Liver (tissue), 9 donors: ENCODE results near the gene ZKSCAN5. TPM values are rescaled to one million over a fixed set of nuclear protein-coding genes. Genes with fewer than 3 reads are reported as not detected.

Source experiments
- DNase-seq: peaks from one replicate; pipeline ENCODE4 v3.0.0-alpha.2; 2017; ENCODE audit warnings: low spot score
- H3K27ac ChIP-seq, 2 donors: one replicate each; pipeline ENCODE4 v1.7.0; 2013; ENCODE audit warnings: inconsistent platforms in 2 of 2, low read length in 2 of 2, control low read depth in 1 of 2, low read depth in 1 of 2, mild to moderate bottlenecking in 1 of 2
- H3K27me3 ChIP-seq, 4 donors: one replicate each; pipeline versions ENCODE4 v1.6.1 to v1.7.0; 2013; ENCODE audit warnings: low read length in 3 of 4, inconsistent platforms in 1 of 4, mild to moderate bottlenecking in 1 of 4, moderate library complexity in 1 of 4; ENCODE audit not compliant: control insufficient read depth in 4 of 4, insufficient read depth in 4 of 4
- H3K36me3 ChIP-seq, 4 donors: one replicate each; pipeline versions ENCODE4 v1.6.1 to v1.7.0; 2013; ENCODE audit warnings: low read length in 3 of 4, mild to moderate bottlenecking in 3 of 4, low read depth in 1 of 4, moderate library complexity in 1 of 4; ENCODE audit not compliant: control insufficient read depth in 4 of 4, insufficient read depth in 3 of 4
- H3K4me1 ChIP-seq, 4 donors: one replicate each; pipeline versions ENCODE4 v1.6.1 to v1.7.0; 2013; ENCODE audit warnings: low read length in 3 of 4, mild to moderate bottlenecking in 3 of 4, moderate library complexity in 1 of 4; ENCODE audit not compliant: control insufficient read depth in 4 of 4, insufficient read depth in 4 of 4
- H3K4me3 ChIP-seq, 3 donors: one replicate each; pipeline versions ENCODE4 v1.6.1 to v1.7.0; 2013; ENCODE audit warnings: low read length in 3 of 3, control low read depth in 1 of 3, low read depth in 1 of 3, mild to moderate bottlenecking in 1 of 3
- H3K9ac ChIP-seq, 2 donors: one replicate each; pipeline ENCODE4 v1.7.0; 2013; ENCODE audit warnings: low read length in 2 of 2, mild to moderate bottlenecking in 2 of 2, moderate library complexity in 2 of 2, control low read depth in 1 of 2, low read depth in 1 of 2
- H3K9me3 ChIP-seq, 4 donors: one replicate each; pipeline versions ENCODE4 v1.6.1 to v1.7.0; 2013; ENCODE audit warnings: low read length in 3 of 4; ENCODE audit not compliant: control insufficient read depth in 4 of 4
- EGR1 ChIP-seq, 2 donors: IDR thresholded peaks; 2 replicates each; pipeline ENCODE4 v1.6.1; 2016 to 2018; ENCODE audit warnings: antibody characterized with exemption in 2 of 2, low read depth in 2 of 2
- FOXA1 ChIP-seq: IDR thresholded peaks from 2 replicates; pipeline ENCODE4 v1.6.1; 2016; ENCODE audit warnings: antibody characterized with exemption
- FOXA2 ChIP-seq: IDR thresholded peaks from 2 replicates; pipeline ENCODE4 v1.6.1; 2016; ENCODE audit warnings: antibody characterized with exemption
- GABPA ChIP-seq, 2 donors: IDR thresholded peaks in 1 of 2; conservative IDR thresholded peaks in 1 of 2; 2 replicates each; pipeline ENCODE4 v1.6.1; 2016; ENCODE audit warnings: antibody characterized with exemption in 2 of 2, mild to moderate bottlenecking in 1 of 2, moderate library complexity in 1 of 2
- HNF4A ChIP-seq, 2 donors: conservative IDR thresholded peaks; 2 replicates each; pipeline ENCODE4 v1.6.1; 2016; ENCODE audit warnings: antibody characterized with exemption in 2 of 2, mild to moderate bottlenecking in 2 of 2
- HNF4G ChIP-seq: IDR thresholded peaks from 2 replicates; pipeline ENCODE4 v1.6.1; 2016; ENCODE audit warnings: antibody characterized with exemption
- JUND ChIP-seq, 2 donors: IDR thresholded peaks; 2 replicates each; pipeline ENCODE4 v1.6.1; 2016; ENCODE audit warnings: antibody characterized with exemption in 2 of 2
- NR2F2 ChIP-seq: IDR thresholded peaks from 2 replicates; pipeline ENCODE4 v1.6.1; 2016; ENCODE audit warnings: antibody characterized with exemption
- RAD21 ChIP-seq, 2 donors: IDR thresholded peaks; 2 replicates each; pipeline ENCODE4 v1.6.1; 2016; ENCODE audit warnings: antibody characterized with exemption in 2 of 2, mild to moderate bottlenecking in 2 of 2
- RXRA ChIP-seq, 2 donors: IDR thresholded peaks; 2 replicates each; pipeline ENCODE4 v1.6.1; 2017 to 2018; ENCODE audit warnings: antibody characterized with exemption in 2 of 2, mild to moderate bottlenecking in 1 of 2
- SP1 ChIP-seq: IDR thresholded peaks from 2 replicates; pipeline ENCODE4 v1.6.1; 2018; ENCODE audit warnings: antibody characterized with exemption, mild to moderate bottlenecking
- TAF1 ChIP-seq: conservative IDR thresholded peaks from 2 replicates; pipeline ENCODE4 v1.6.1; 2016; ENCODE audit warnings: antibody characterized with exemption, mild to moderate bottlenecking
- YY1 ChIP-seq: IDR thresholded peaks from 2 replicates; pipeline ENCODE4 v1.6.1; 2016; ENCODE audit warnings: antibody characterized with exemption, mild to moderate bottlenecking
- WGBS: extraction: QIAGEN DNeasy Blood & Tissue Kit; methylation state at CpG from one replicate; pipeline ENCODE4 v1.1.7; 2013; 5-methylcytosine and 5-hydroxymethylcytosine counted together
- polyA plus RNA-seq, 2 donors: library from polyadenylated mRNA; stranded (reverse) in 1 of 2; unstranded in 1 of 2; fragments of 200-250 nt in 1 of 2; fragments of >200 nt in 1 of 2; fragmentation: Nextera tagmentation in 1 of 2; extraction: Ambion mirVana in 1 of 2; gene quantifications; one replicate each; pipeline versions ENCODE4 v1.2.1 to v1.2.3, GENCODE V29; 2013 to 2015
- total RNA-seq, 2 donors: library from RNA; depleted of rRNA; stranded (reverse); fragments of >200 nt; gene quantifications; one replicate each; pipeline ENCODE4 v1.2.3, GENCODE V29; 2014
- TF ChIP-seq, protein P1 (sequence below): IDR thresholded peaks from 2 replicates; pipeline ENCODE4 v1.6.1; 2016; ENCODE audit warnings: antibody characterized with exemption, mild to moderate bottlenecking
- TF ChIP-seq, protein P2 (sequence below): IDR thresholded peaks from 2 replicates; pipeline ENCODE4 v1.6.1; 2016; ENCODE audit warnings: antibody characterized with exemption
- TF ChIP-seq, protein P3 (sequence below): fragments of 150-350 bp; IDR thresholded peaks from 2 replicates; pipeline ENCODE4 v1.5.1; 2017; ENCODE audit warnings: improper control_type of control experiment, low read depth, low read length; ENCODE audit not compliant: missing input control
- TF ChIP-seq, protein P4 (sequence below): IDR thresholded peaks from 2 replicates; pipeline ENCODE4 v1.6.1; 2016; ENCODE audit warnings: antibody characterized with exemption
- TF ChIP-seq, protein P5 (sequence below): IDR thresholded peaks from 2 replicates; pipeline ENCODE4 v1.6.1; 2016; ENCODE audit warnings: antibody characterized with exemption
- donor health status: healthy.
- donor health status: healthy.
- donor health status: healthy.
- donor health status: healthy.
- donor health status: healthy.

ZKSCAN5 gene
- total and polyA plus RNA-seq, 4 donors: 1.7 to 5.4 (median 3.4) TPM

DNA sequence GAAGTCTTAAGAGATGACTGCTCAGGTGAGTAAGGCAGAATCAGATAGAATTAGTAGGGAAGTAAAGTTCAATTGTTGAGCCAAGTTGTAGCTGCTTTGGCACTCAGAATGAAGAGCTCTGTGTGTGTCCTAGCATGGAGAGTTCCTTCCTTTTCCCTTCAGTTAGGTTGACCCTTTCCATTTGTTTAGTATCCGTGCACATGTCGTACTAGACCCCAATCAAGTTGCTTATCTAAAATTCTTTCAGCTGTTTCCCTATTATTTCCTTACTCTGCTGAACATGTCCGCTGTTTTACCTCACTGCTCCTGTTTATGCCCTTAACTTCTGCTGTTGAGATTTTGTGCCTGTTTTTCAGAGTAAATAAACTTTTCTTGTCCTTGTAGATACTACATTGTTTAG, 67.3 kb downstream of the ZKSCAN5 start:
- 90% methylated on average over 3 of the region's 3 CpGs for WGBS
- no peak overlapping the region for H3K27ac ChIP-seq
- no peaks in the 10 kb centered on the region for H3K9me3 ChIP-seq
- H3K4me1 ChIP-seq: no peaks in the 10 kb centered on the region
- no peaks in the 10 kb centered on the region for H3K27me3 ChIP-seq
- DNase-seq: no peak
- H3K36me3 ChIP-seq: peaks cover 3 to 51% (median 28%) of the 10 kb centered on the region in 4 donors
- TF ChIP-seq HNF4G (no peak), FOXA2 (no peak), RAD21 (IDR thresholded peaks at IDR 0.05) (no peak), NR2F2 (no peak), YY1 (no peak), HNF4A (conservative IDR thresholded peaks at IDR 0.05) (no peak), FOXA1 (no peak), EGR1 (IDR thresholded peaks at IDR 0.05; ENCODE audit: low read depth in 2 of 2) (no peak), JUND (IDR thresholded peaks at IDR 0.05) (no peak), GABPA (IDR thresholded peaks at IDR 0.05 in 1 of 2, conservative IDR thresholded peaks at IDR 0.05 in 1 of 2) (no peak), TAF1 (no peak), RXRA (IDR thresholded peaks at IDR 0.05) (no peak), SP1 (no peak)
- TF ChIP-seq, protein P1, sequence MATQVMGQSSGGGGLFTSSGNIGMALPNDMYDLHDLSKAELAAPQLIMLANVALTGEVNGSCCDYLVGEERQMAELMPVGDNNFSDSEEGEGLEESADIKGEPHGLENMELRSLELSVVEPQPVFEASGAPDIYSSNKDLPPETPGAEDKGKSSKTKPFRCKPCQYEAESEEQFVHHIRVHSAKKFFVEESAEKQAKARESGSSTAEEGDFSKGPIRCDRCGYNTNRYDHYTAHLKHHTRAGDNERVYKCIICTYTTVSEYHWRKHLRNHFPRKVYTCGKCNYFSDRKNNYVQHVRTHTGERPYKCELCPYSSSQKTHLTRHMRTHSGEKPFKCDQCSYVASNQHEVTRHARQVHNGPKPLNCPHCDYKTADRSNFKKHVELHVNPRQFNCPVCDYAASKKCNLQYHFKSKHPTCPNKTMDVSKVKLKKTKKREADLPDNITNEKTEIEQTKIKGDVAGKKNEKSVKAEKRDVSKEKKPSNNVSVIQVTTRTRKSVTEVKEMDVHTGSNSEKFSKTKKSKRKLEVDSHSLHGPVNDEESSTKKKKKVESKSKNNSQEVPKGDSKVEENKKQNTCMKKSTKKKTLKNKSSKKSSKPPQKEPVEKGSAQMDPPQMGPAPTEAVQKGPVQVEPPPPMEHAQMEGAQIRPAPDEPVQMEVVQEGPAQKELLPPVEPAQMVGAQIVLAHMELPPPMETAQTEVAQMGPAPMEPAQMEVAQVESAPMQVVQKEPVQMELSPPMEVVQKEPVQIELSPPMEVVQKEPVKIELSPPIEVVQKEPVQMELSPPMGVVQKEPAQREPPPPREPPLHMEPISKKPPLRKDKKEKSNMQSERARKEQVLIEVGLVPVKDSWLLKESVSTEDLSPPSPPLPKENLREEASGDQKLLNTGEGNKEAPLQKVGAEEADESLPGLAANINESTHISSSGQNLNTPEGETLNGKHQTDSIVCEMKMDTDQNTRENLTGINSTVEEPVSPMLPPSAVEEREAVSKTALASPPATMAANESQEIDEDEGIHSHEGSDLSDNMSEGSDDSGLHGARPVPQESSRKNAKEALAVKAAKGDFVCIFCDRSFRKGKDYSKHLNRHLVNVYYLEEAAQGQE: no peak
- TF ChIP-seq, protein P2, sequence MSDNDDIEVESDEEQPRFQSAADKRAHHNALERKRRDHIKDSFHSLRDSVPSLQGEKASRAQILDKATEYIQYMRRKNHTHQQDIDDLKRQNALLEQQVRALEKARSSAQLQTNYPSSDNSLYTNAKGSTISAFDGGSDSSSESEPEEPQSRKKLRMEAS: no peak
- TF ChIP-seq, protein P3, sequence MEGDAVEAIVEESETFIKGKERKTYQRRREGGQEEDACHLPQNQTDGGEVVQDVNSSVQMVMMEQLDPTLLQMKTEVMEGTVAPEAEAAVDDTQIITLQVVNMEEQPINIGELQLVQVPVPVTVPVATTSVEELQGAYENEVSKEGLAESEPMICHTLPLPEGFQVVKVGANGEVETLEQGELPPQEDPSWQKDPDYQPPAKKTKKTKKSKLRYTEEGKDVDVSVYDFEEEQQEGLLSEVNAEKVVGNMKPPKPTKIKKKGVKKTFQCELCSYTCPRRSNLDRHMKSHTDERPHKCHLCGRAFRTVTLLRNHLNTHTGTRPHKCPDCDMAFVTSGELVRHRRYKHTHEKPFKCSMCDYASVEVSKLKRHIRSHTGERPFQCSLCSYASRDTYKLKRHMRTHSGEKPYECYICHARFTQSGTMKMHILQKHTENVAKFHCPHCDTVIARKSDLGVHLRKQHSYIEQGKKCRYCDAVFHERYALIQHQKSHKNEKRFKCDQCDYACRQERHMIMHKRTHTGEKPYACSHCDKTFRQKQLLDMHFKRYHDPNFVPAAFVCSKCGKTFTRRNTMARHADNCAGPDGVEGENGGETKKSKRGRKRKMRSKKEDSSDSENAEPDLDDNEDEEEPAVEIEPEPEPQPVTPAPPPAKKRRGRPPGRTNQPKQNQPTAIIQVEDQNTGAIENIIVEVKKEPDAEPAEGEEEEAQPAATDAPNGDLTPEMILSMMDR: no peak
- TF ChIP-seq, protein P4, sequence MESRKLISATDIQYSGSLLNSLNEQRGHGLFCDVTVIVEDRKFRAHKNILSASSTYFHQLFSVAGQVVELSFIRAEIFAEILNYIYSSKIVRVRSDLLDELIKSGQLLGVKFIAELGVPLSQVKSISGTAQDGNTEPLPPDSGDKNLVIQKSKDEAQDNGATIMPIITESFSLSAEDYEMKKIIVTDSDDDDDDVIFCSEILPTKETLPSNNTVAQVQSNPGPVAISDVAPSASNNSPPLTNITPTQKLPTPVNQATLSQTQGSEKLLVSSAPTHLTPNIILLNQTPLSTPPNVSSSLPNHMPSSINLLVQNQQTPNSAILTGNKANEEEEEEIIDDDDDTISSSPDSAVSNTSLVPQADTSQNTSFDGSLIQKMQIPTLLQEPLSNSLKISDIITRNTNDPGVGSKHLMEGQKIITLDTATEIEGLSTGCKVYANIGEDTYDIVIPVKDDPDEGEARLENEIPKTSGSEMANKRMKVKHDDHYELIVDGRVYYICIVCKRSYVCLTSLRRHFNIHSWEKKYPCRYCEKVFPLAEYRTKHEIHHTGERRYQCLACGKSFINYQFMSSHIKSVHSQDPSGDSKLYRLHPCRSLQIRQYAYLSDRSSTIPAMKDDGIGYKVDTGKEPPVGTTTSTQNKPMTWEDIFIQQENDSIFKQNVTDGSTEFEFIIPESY: no peak
- TF ChIP-seq, protein P5, sequence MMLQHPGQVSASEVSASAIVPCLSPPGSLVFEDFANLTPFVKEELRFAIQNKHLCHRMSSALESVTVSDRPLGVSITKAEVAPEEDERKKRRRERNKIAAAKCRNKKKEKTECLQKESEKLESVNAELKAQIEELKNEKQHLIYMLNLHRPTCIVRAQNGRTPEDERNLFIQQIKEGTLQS: no peak
- no peak overlapping the region for H3K9ac ChIP-seq
- no peak overlapping the region for H3K4me3 ChIP-seq
